ENCODE results near the gene FBLN1. TPM values are rescaled to one million over a fixed set of nuclear protein-coding genes. Genes with fewer than 3 reads are reported as not detected.

The FBLN1 gene
- polyA plus RNA-seq, 1 of the 3 experiments (the other 2 are of a cell fraction), result 147 TPM

DNA sequence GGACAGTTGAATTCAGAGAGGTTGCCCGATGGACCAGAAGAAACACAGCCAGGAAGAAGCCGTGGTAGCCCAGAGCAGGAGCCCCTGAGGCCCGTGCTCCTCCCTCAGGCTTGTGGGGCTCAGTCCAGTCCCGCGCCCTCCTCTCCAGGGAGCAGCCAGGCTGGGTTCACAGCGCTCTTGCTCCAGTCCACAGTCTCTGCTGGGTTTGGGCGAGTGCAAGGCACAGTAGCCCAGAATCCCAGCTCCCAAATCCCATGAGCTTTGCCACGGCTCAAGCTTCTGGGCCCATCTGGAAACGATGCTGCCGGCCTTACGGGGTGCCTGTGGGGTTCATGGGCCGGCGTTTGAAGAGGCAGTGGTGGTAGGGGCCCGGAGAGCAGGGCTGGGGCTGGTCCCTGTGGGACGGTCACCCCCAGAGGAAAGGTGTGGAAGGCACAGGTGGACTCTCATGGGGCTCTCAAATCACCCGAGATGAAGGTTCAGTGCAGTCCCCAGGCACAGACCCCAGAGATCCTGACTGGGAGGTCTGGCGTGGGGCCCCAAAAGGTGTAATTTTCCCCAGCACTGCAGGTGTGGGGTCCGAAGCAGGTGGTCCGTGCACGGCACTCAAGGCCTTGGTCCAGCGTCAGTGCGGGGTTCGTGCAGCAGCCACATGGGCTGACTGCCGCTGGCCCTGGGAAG lies 138.4 kb downstream of the FBLN1 start (continued):
- TF ChIP-seq FOXJ3 (CRISPR knock-in tag; IDR thresholded peaks at IDR 0.05) (no peak), RCOR1 (IDR thresholded peaks at IDR 0.05; ENCODE audit: low read length) (no peak)

GRCh38 chr22:45642986-45643385 lies 140.3 kb downstream of the FBLN1 start:
- no peak overlapping the region for H3K9ac ChIP-seq
- TF ChIP-seq ZBTB33 (IDR thresholded peaks at IDR 0.05; ENCODE audit: borderline replicate concordance, low read depth) (no peak), IRF3 (IDR thresholded peaks at IDR 0.05; ENCODE audit: low read depth, low read length) (no peak), YY1 (IDR thresholded peaks at IDR 0.05; ENCODE audit: low read depth) (no peak), USF2 (IDR thresholded peaks at IDR 0.05; ENCODE audit: borderline replicate concordance, low read depth, low read length) (no peak), RFX5 (IDR thresholded peaks at IDR 0.05; ENCODE audit: low read length) (no peak), JUND (IDR thresholded peaks at IDR 0.05) (no peak), MAX (IDR thresholded peaks at IDR 0.05; ENCODE audit: low read depth) (no peak), RAD21 (IDR thresholded peaks at IDR 0.05; ENCODE audit: low read length) (no peak), ELF1 (IDR thresholded peaks at IDR 0.05) (no peak), CHD2 (IDR thresholded peaks at IDR 0.05; ENCODE audit: low read length, partially characterized antibody) (no peak), TAF1 (IDR thresholded peaks at IDR 0.05; ENCODE audit: borderline replicate concordance, low read depth, low read length) (no peak), MEF2A (IDR thresholded peaks at IDR 0.05; ENCODE audit: borderline replicate concordance, low read depth) (no peak)
- TF ChIP-seq, protein P1, sequence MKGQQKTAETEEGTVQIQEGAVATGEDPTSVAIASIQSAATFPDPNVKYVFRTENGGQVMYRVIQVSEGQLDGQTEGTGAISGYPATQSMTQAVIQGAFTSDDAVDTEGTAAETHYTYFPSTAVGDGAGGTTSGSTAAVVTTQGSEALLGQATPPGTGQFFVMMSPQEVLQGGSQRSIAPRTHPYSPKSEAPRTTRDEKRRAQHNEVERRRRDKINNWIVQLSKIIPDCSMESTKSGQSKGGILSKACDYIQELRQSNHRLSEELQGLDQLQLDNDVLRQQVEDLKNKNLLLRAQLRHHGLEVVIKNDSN (IDR thresholded peaks at IDR 0.05; ENCODE audit: borderline replicate concordance, low read depth), result no peak
- TF ChIP-seq, protein P2, sequence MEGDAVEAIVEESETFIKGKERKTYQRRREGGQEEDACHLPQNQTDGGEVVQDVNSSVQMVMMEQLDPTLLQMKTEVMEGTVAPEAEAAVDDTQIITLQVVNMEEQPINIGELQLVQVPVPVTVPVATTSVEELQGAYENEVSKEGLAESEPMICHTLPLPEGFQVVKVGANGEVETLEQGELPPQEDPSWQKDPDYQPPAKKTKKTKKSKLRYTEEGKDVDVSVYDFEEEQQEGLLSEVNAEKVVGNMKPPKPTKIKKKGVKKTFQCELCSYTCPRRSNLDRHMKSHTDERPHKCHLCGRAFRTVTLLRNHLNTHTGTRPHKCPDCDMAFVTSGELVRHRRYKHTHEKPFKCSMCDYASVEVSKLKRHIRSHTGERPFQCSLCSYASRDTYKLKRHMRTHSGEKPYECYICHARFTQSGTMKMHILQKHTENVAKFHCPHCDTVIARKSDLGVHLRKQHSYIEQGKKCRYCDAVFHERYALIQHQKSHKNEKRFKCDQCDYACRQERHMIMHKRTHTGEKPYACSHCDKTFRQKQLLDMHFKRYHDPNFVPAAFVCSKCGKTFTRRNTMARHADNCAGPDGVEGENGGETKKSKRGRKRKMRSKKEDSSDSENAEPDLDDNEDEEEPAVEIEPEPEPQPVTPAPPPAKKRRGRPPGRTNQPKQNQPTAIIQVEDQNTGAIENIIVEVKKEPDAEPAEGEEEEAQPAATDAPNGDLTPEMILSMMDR (IDR thresholded peaks at IDR 0.05), result no peak
- H3K9me3 ChIP-seq, result no peaks in the 10 kb centered on the region
- 37% methylated on average over 2 of the region's 2 CpGs for WGBS (ENCODE audit: low lambda C conversion rate)
- DNase-seq, result no peak
- no peak overlapping the region for H2AFZ ChIP-seq (ENCODE audit: low read depth)
- no peaks in the 10 kb centered on the region; a peak in 2 of 4 replicates for H3K4me1 ChIP-seq (ENCODE audit: control insufficient read depth in 1 of 2, insufficient read depth in 2 of 2, low read depth in 1 of 2, low read length in 1 of 2)
- H3K36me3 ChIP-seq (replicated peaks in 1 of 2; ENCODE audit: control insufficient read depth in 1 of 2, insufficient read depth in 2 of 2, low read length in 1 of 2), result no peaks in the 10 kb centered on the region
- H4K20me1 ChIP-seq (ENCODE audit: insufficient read depth), result no peaks in the 10 kb centered on the region
- peaks cover 7% of the 10 kb centered on the region for H3F3A ChIP-seq (replicated peaks; ENCODE audit: insufficient read depth)
- CTCF ChIA-PET, result interaction anchor here (1.7 to 7.2 kb wide), 5 partner anchors 65 to 352 kb away, joined by 5 to 97 read pairs (median 10); no protein-coding TSS in a partner anchor
- H3K9me2 ChIP-seq, result no peaks in the 10 kb centered on the region
- no peaks in the 10 kb centered on the region for H3K79me2 ChIP-seq (ENCODE audit: insufficient read depth)
- no peak overlapping the region for H3K4me2 ChIP-seq
- no peak overlapping the region for H3K27ac ChIP-seq (ENCODE audit: low read depth in 2 of 2, low read length in 1 of 2)
- POLR2A ChIA-PET, result no interaction called here
- no peaks in the 10 kb centered on the region for H3K27me3 ChIP-seq (ENCODE audit: insufficient read depth)
- no peak overlapping the region for H3K4me3 ChIP-seq (ENCODE audit: low read depth in 2 of 2, low read length in 1 of 2)
